ENCODE data around the gene ATP10D. TPM values are rescaled to one million over a fixed set of nuclear protein-coding genes. Genes with fewer than 3 reads are reported as not detected.

ATP10D gene
- total RNA-seq, 4 donors from 2014 or later, result 13.5 to 28.2 (median 18.0) TPM

DNA sequence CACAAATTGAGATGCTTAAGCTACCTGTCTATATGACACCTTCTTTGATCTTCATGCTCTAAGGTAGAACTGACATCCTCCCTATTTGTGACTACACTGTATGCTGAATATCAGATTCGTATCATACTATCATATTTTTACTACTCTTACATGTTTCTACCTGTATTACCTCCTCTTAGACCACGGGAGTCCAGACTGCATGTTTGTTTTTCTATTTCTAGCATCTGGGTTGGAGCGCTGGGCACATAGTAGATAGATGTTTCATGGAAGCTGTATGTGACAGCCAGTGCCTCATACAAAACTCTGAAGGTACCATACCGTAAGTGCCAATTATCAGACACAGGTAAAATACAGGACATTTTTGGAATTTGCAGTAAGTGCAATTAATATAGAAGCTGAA, 47.6 kb downstream of the ATP10D start:
- Histone ChIP-seq H3K4me3 (no peak overlapping the region), H3K27ac (peak overlapping the region in 1 of 4 donors; percentile 37), H3K36me3 (peaks cover 0 to 57% (median 0%) of the 10 kb centered on the region in 3 donors), H3K9me3 (peaks cover 0 to 13% (median 1%) of the 10 kb centered on the region in 4 donors), H3K4me1 (peaks cover 0 to 19% (median 2%) of the 10 kb centered on the region in 4 donors), H3K27me3 (no peaks in the 10 kb centered on the region)
- no peak for DNase-seq (ENCODE audit: low spot score in 2 of 2)
- TF ChIP-seq, protein P1, sequence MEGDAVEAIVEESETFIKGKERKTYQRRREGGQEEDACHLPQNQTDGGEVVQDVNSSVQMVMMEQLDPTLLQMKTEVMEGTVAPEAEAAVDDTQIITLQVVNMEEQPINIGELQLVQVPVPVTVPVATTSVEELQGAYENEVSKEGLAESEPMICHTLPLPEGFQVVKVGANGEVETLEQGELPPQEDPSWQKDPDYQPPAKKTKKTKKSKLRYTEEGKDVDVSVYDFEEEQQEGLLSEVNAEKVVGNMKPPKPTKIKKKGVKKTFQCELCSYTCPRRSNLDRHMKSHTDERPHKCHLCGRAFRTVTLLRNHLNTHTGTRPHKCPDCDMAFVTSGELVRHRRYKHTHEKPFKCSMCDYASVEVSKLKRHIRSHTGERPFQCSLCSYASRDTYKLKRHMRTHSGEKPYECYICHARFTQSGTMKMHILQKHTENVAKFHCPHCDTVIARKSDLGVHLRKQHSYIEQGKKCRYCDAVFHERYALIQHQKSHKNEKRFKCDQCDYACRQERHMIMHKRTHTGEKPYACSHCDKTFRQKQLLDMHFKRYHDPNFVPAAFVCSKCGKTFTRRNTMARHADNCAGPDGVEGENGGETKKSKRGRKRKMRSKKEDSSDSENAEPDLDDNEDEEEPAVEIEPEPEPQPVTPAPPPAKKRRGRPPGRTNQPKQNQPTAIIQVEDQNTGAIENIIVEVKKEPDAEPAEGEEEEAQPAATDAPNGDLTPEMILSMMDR (IDR thresholded peaks at IDR 0.05), result no peak
- TF ChIP-seq EP300 (IDR thresholded peaks at IDR 0.05) (no peak), POLR2A (IDR thresholded peaks at IDR 0.05) (no peak)
- 95 to 96% methylated on average over 4 of the region's 4 CpGs for WGBS, 2 donors

DNA sequence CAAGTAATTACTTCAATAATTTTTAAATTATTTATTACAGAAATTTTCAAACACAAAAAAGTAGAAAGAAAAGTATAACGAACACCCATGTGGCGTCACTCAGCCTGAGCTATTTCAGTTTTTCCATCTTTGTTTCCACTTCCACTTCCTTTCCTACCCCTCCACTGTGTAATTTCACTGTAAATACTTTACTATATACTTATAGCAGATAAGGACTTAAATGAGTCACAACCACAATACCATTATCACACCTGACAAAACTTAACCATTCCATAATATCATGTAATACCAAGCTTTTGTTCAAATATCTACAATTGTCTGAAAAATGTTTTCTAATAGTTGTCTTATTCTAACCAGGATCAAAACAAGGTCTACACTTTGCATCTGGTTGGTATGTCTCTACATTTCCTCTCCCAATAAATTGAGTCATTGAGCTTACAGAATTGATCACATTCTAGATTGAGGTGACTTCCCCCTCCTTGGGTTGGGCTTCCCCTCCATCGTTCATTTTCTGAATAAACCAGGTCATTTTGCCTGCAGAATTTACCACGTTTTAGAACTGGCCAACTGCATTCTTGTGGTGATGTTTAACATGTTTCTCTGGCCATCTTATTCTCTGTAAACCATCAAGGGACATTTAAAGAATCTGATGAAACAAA, 48.7 kb downstream of the ATP10D start:
- no peaks in the 10 kb centered on the region for H3K27me3 ChIP-seq
- H3K36me3 ChIP-seq, result peaks cover 0 to 54% (median 0%) of the 10 kb centered on the region in 3 donors
- no peak overlapping the region for H3K4me3 ChIP-seq
- H3K9me3 ChIP-seq, result peaks cover 0 to 10% (median 1%) of the 10 kb centered on the region in 4 donors
- WGBS, 2 donors, result 80 to 84% methylated on average over 4 of the region's 4 CpGs
- TF ChIP-seq EP300 (IDR thresholded peaks at IDR 0.05), result no peak
- TF ChIP-seq, protein P1 (IDR thresholded peaks at IDR 0.05), result no peak
- no peak for TF ChIP-seq POLR2A (IDR thresholded peaks at IDR 0.05)
- DNase-seq (ENCODE audit: low spot score in 2 of 2), result no peak
- H3K4me1 ChIP-seq, result peaks cover 0 to 19% (median 2%) of the 10 kb centered on the region in 4 donors
- H3K27ac ChIP-seq, result no peak overlapping the region

DNA sequence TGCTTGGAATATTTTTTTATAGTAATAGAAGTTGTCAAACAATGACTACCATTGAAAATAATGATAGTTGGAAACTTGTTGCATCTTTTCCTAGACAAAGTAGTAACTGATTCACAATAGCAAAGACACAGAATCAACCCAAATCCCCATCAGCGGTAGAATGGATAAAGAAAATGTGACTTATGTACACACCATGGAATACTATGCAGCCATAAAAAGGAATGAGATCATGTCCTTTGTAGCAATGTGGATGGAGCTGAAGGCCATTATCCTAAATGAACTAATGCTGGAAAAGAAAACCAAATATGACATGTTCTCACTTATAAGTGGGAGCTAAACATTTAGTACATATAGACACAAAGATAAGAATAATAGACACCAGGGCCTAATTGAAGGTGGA, 49.7 kb downstream of the ATP10D start:
- Histone ChIP-seq H3K36me3 (peaks cover 0 to 51% (median 0%) of the 10 kb centered on the region in 3 donors), H3K27me3 (no peaks in the 10 kb centered on the region), H3K4me1 (peaks cover 0 to 19% (median 2%) of the 10 kb centered on the region in 4 donors), H3K4me3 (no peak overlapping the region), H3K9me3 (peaks cover 0 to under 1% (median 0%) of the 10 kb centered on the region in 4 donors), H3K27ac (no peak overlapping the region)
- TF ChIP-seq EP300 (IDR thresholded peaks at IDR 0.05), result no peak
- TF ChIP-seq, protein P1 (IDR thresholded peaks at IDR 0.05), result no peak
- 90 to 94% methylated on average over 1 of the region's 1 CpG for WGBS, 2 donors
- no peak for DNase-seq (ENCODE audit: low spot score in 2 of 2)

DNA sequence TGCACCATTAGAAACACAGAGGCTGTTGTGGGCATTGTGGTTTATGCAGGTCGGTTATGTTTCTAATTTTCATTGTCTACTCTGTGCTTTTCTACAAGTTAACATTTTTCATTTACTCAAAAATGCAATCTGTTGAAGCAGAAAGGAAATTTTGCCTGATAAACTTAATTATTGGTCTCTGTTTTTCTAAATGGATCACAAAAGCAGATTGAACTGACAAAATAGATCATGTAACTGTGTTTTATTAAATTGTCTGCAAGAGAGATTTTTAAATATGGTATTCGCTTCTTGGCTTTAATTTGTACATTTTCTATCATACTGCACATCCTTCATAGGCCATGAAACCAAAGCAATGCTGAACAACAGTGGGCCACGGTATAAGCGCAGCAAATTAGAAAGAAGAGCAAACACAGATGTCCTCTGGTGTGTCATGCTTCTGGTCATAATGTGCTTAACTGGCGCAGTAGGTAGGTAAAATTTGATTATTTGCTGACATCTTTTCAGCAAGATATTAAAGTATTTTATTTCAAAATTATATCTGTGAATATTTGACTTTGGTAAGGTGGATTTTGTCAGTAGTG, 50.6 kb downstream of the ATP10D start:
- 87 to 96% methylated on average over 5 of the region's 5 CpGs for WGBS, 2 donors
- Histone ChIP-seq H3K9me3 (no peaks in the 10 kb centered on the region), H3K4me3 (no peak overlapping the region), H3K27me3 (no peaks in the 10 kb centered on the region), H3K36me3 (peaks cover 0 to 60% (median 0%) of the 10 kb centered on the region in 3 donors), H3K27ac (no peak overlapping the region), H3K4me1 (peaks cover 0 to 17% (median 2%) of the 10 kb centered on the region in 4 donors)
- TF ChIP-seq POLR2A (IDR thresholded peaks at IDR 0.05) (no peak), EP300 (IDR thresholded peaks at IDR 0.05) (no peak)
- TF ChIP-seq, protein P1 (IDR thresholded peaks at IDR 0.05), result no peak
- no peak for DNase-seq (ENCODE audit: low spot score in 2 of 2)

DNA sequence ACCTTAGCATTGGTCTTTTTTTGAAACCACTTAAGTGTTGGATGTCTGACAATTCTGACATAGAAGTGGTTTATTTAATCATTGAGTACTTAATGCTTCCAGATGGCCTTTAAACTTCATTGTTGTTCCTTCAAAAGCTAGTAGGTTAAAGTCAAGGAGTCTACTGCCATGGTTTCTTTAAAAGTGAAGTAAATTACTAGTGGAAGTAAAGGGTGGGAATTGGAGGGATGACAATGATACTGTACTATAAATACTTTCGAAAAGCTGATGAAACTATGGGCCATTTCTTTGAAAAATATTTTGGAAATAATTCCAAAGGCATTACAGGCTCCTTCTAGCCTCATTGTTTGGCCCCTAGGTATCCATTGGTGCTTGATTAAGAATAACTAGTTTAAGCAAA, 51.9 kb downstream of the ATP10D start:
- DNase-seq (ENCODE audit: low spot score in 2 of 2), result no peak
- H3K4me3 ChIP-seq, result no peak overlapping the region
- H3K4me1 ChIP-seq, result peaks cover 0 to 4% (median 1%) of the 10 kb centered on the region in 4 donors
- TF ChIP-seq, protein P1 (IDR thresholded peaks at IDR 0.05), result no peak
- TF ChIP-seq EP300 (IDR thresholded peaks at IDR 0.05), result no peak
- TF ChIP-seq POLR2A (IDR thresholded peaks at IDR 0.05), result no peak
- no peaks in the 10 kb centered on the region for H3K27me3 ChIP-seq
- H3K9me3 ChIP-seq, result no peaks in the 10 kb centered on the region
- H3K27ac ChIP-seq, result no peak overlapping the region
- H3K36me3 ChIP-seq, result peaks cover 0 to 71% (median 0%) of the 10 kb centered on the region in 3 donors
- WGBS, 2 donors, result 0% methylated on average over 1 of the region's 1 CpG

Measured in tibial nerve (tissue), 4 donors.